Natural killer cell (primary cell): ENCODE data around the gene CLIC5. TPM values are rescaled to one million over a fixed set of nuclear protein-coding genes. Genes with fewer than 3 reads are reported as not detected.

Experiments used
- ATAC-seq, 3 donors: fragments of 150-1000 bp in 2 of 3; fragments of 200-7000 bp in 1 of 3; cut with Tn5 transposase; 1 replicate in 1 of 3; 2 replicates in 2 of 3; pipeline ENCODE4 v1.10.0; 2021; ENCODE audit warnings: mild to moderate bottlenecking in 2 of 3, moderate library complexity in 2 of 3
- DNase-seq, 2 donors: peaks; one replicate each; pipeline versions ENCODE4 v3.0.0 to v3.0.0-alpha.2; 2013 to 2021; ENCODE audit warnings: mixed read lengths in 1 of 2
- H3K27ac ChIP-seq: one replicate; pipeline ENCODE4 v1.5.1; 2013; ENCODE audit warnings: mild to moderate bottlenecking, low read length
- H3K27me3 ChIP-seq: one replicate; pipeline ENCODE4 v1.6.1; 2013; ENCODE audit warnings: low read length; ENCODE audit not compliant: control insufficient read depth, insufficient read depth
- H3K36me3 ChIP-seq: one replicate; pipeline ENCODE4 v1.6.1; 2013; ENCODE audit warnings: low read length; ENCODE audit not compliant: control insufficient read depth, insufficient read depth
- H3K4me1 ChIP-seq: one replicate; pipeline ENCODE4 v1.6.1; 2013; ENCODE audit warnings: low read length; ENCODE audit not compliant: control insufficient read depth, insufficient read depth
- H3K4me3 ChIP-seq: one replicate; pipeline ENCODE4 v1.5.1; 2013; ENCODE audit warnings: low read length
- H3K9me3 ChIP-seq: one replicate; pipeline ENCODE4 v1.6.1; 2013; ENCODE audit warnings: low read length; ENCODE audit not compliant: control insufficient read depth, insufficient read depth
- H3K27ac Mint-ChIP-seq, 2 donors: one replicate each; pipeline ENCODE4 v1.8.0; 2022; ENCODE audit warnings: mild to moderate bottlenecking in 2 of 2, mixed read lengths in 2 of 2, moderate library complexity in 1 of 2
- H3K27me3 Mint-ChIP-seq, 2 donors: one replicate each; pipeline ENCODE4 v1.8.0; 2022; ENCODE audit warnings: low read depth in 2 of 2, mixed read lengths in 2 of 2
- H3K36me3 Mint-ChIP-seq: one replicate; pipeline ENCODE4 v1.8.0; 2022; ENCODE audit warnings: mixed read lengths
- H3K4me1 Mint-ChIP-seq, 2 donors: one replicate each; pipeline ENCODE4 v1.8.0; 2022; ENCODE audit warnings: mixed read lengths in 2 of 2
- H3K4me3 Mint-ChIP-seq: one replicate; pipeline ENCODE4 v1.8.0; 2022; ENCODE audit warnings: mild to moderate bottlenecking, moderate library complexity, mixed read lengths
- H3K9me3 Mint-ChIP-seq, 2 donors: one replicate each; pipeline ENCODE4 v1.8.0; 2022; ENCODE audit warnings: mixed read lengths in 2 of 2
- WGBS: methylation state at CpG from one replicate; pipeline ENCODE4 v1.1.7; 2013; ENCODE audit warnings: missing lambda C conversion rate; ENCODE audit not compliant: insufficient coverage; 5-methylcytosine and 5-hydroxymethylcytosine counted together
- intact Hi-C: fragments of 100-400 bp; cut with micrococcal nuclease; formaldehyde crosslinking; loops from one replicate; pipeline ENCODE4 v1.14.2; 2022
- total RNA-seq, 4 donors: library from RNA; stranded (reverse); fragments of 120-200 nt in 1 of 4; gene quantifications; one replicate each; pipeline versions ENCODE4 v1.2.3 to v1.2.4, GENCODE V29; 2013 to 2022
- TF ChIP-seq, protein P1 (sequence below): fragments of 200-600 bp; IDR thresholded peaks from one replicate; pipeline ENCODE4 v1.8.0; 2022; ENCODE audit warnings: antibody characterized with exemption

CLIC5 gene
- total RNA-seq, 3 donors from 2014 or later (not counting 1 experiment from before 2014, with no cell fraction given) = 0.52 to 1.7 (median 1.4) TPM

DNA sequence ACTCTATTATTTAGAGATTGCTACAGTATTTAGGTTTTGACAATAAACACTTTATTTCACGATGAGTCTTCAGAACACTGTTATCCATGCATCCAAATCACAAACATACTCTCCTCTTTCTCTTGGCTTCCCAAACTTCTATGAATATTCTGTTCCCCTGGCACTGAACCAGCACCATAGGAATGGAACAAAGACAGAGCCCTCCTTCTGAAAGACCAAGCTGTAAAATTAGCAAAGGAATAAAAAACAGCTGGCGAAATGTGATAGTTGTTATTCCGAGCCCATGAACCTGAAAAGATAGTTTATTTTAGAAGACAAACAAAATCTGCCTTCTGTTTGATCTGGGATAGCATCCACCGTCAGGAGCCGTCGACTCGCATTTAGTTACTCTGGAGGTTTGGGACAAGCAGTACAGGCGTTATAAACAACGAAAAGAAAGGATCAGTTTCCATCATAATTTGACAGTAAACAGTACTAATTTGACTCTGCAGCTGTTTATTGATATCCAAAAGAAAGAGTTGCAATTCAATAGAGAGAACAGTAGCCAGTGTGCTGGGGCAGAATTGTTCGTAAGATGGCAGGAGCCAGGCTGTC, 161.4 kb downstream of the CLIC5 start:
- H3K4me1 ChIP-seq = no peaks in the 10 kb centered on the region
- ATAC-seq (no peak), DNase-seq (no peak)
- H3K36me3 ChIP-seq = no peaks in the 10 kb centered on the region
- WGBS = 98% methylated on average over 10 of the region's 10 CpGs
- intact Hi-C loops = no loop called here
- Mint-ChIP-seq H3K4me3 (no peak overlapping the region), H3K4me1 (no peaks in the 10 kb centered on the region), H3K36me3 (no peaks in the 10 kb centered on the region), H3K27ac (no peak overlapping the region), H3K9me3 (no peaks in the 10 kb centered on the region), H3K27me3 (peaks cover 5 to 24% of the 10 kb centered on the region in 2 donors)
- no peak overlapping the region for H3K4me3 ChIP-seq
- H3K27me3 ChIP-seq = no peaks in the 10 kb centered on the region
- H3K9me3 ChIP-seq = no peaks in the 10 kb centered on the region
- H3K27ac ChIP-seq = no peak overlapping the region
- TF ChIP-seq, protein P1, sequence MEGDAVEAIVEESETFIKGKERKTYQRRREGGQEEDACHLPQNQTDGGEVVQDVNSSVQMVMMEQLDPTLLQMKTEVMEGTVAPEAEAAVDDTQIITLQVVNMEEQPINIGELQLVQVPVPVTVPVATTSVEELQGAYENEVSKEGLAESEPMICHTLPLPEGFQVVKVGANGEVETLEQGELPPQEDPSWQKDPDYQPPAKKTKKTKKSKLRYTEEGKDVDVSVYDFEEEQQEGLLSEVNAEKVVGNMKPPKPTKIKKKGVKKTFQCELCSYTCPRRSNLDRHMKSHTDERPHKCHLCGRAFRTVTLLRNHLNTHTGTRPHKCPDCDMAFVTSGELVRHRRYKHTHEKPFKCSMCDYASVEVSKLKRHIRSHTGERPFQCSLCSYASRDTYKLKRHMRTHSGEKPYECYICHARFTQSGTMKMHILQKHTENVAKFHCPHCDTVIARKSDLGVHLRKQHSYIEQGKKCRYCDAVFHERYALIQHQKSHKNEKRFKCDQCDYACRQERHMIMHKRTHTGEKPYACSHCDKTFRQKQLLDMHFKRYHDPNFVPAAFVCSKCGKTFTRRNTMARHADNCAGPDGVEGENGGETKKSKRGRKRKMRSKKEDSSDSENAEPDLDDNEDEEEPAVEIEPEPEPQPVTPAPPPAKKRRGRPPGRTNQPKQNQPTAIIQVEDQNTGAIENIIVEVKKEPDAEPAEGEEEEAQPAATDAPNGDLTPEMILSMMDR = no peak

DNA sequence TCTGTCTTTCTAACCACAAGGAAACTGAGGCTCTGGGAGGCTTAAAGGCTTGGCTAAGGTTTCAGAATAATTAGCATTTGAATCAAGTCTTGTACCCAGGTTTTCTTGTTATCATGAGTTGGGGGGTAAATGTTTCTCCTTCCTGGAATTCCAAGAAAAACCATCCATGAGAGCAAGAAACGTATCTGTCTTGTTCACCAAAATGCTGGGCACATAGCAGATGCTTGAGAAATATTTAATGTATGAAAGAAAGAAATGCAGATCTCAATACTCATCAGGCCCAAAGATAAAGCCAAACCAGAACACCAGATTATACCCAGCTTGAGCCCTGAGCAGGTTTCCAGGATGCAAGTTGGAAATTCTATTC, 164.6 kb downstream of the CLIC5 start:
- H3K36me3 ChIP-seq = no peaks in the 10 kb centered on the region
- Mint-ChIP-seq H3K4me1 (no peaks in the 10 kb centered on the region), H3K27me3 (peaks cover 5 to 18% of the 10 kb centered on the region in 2 donors), H3K27ac (no peak overlapping the region), H3K9me3 (no peaks in the 10 kb centered on the region), H3K4me3 (no peak overlapping the region), H3K36me3 (no peaks in the 10 kb centered on the region)
- no peaks in the 10 kb centered on the region for H3K4me1 ChIP-seq
- TF ChIP-seq, protein P1 = no peak
- no CpG with 5 or more reads among the region's 1 CpG for WGBS
- DNase-seq (no peak), ATAC-seq (no peak)
- H3K9me3 ChIP-seq = no peaks in the 10 kb centered on the region
- intact Hi-C loops = no loop called here
- no peak overlapping the region for H3K4me3 ChIP-seq
- H3K27me3 ChIP-seq = no peaks in the 10 kb centered on the region
- H3K27ac ChIP-seq = no peak overlapping the region

- Mint-ChIP-seq H3K4me1 (no peaks in the 10 kb centered on the region), H3K27ac (no peak overlapping the region), H3K9me3 (no peaks in the 10 kb centered on the region), H3K36me3 (no peaks in the 10 kb centered on the region), H3K27me3 (peaks cover 5 to 18% of the 10 kb centered on the region in 2 donors), H3K4me3 (no peak overlapping the region)
- H3K4me3 ChIP-seq = no peak overlapping the region
- DNase-seq (no peak), ATAC-seq (no peak)
- no peaks in the 10 kb centered on the region for H3K27me3 ChIP-seq
- TF ChIP-seq, protein P1 = no peak
- H3K27ac ChIP-seq = no peak overlapping the region
- no peaks in the 10 kb centered on the region for H3K36me3 ChIP-seq
- intact Hi-C loops = no loop called here
- H3K9me3 ChIP-seq = no peaks in the 10 kb centered on the region
- H3K4me1 ChIP-seq = no peaks in the 10 kb centered on the region
- WGBS = 82% methylated on average over 7 of the region's 8 CpGs
Measured at GRCh38 chr6:45850378-45851033, 165.2 kb downstream of the CLIC5 start.

DNA sequence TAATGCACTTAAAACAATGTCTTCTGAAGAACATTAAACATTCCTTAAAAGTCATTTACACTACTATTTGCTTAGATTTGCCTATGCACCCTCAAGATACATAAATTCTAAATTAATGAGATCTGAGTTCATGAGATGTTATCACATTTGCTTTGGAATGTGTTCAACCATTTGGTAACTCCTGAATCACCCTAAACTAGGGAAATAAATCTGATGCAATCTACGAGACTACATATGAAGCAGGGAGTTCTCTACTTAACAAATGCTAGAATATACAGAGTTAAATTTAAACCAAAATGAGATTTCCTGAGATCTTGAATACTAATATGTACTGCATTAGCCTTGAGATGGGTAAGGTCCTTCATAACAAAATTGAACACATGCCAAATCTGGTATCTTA, 170.1 kb downstream of the CLIC5 start:
- H3K27me3 ChIP-seq = no peaks in the 10 kb centered on the region
- intact Hi-C loops = no loop called here
- no peak overlapping the region for H3K27ac Mint-ChIP-seq

More for the DNA sequence above, 170.1 kb downstream of the CLIC5 start:
- Histone ChIP-seq H3K36me3 (no peaks in the 10 kb centered on the region), H3K27ac (no peak overlapping the region), H3K9me3 (no peaks in the 10 kb centered on the region), H3K4me3 (no peak overlapping the region), H3K4me1 (no peaks in the 10 kb centered on the region)
- no CpG with 5 or more reads among the region's 1 CpG for WGBS
- Mint-ChIP-seq H3K27me3 (no peaks in the 10 kb centered on the region), H3K36me3 (no peaks in the 10 kb centered on the region), H3K4me3 (no peak overlapping the region), H3K4me1 (no peaks in the 10 kb centered on the region), H3K9me3 (no peaks in the 10 kb centered on the region)
- TF ChIP-seq, protein P1 = no peak
- no peak for ATAC-seq
- no peak for DNase-seq
